Measurements from ENCODE around the gene KLF11. TPM values are rescaled to one million over a fixed set of nuclear protein-coding genes. Genes with fewer than 3 reads are reported as not detected.

The KLF11 gene
- 10 to 100 TPM; 48.6 to 81.6 (median 58.8) TPM for total RNA-seq

DNA sequence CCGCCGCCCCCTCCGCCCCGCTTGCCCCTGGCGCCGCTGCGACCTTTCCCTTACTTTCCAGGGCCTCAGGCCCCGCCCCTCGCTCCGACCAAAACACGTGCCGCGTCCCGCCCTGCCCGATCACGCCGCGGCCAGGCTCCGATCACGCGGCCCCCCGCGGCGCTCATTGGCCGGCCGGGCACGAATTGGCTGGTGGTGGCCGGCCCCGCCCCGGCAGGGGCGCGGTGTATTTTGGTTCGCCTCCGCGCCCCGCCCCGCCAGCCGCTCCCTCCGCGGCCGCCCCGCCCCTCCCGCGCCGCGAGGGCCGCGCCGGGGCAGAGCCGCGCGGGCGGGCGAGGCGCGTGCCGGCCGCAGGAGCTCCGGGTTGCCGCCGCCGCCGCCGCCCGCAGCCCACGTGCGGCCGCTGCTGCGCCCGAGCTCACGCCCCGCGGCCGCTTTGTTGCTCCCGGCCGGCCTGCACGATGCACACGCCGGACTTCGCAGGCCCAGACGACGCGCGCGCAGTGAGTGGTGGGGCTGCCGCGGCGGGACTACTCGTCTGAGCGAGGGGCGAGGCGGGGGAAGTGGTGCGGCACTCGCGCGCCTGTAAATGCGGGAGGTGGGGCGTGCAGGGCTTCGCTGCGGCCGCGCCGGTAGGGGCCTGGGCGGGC, at the start of gene KLF11:
KLF11 (plus strand) TSS at position 295 of the 650 bp plus-strand sequence; CDS start at position 462, 167 bp downstream.
- peak; percentile 94 to 96 for DNase-seq (ENCODE audit: low spot score in 2 of 2)
- no peaks in the 10 kb centered on the region for H3K27me3 ChIP-seq
- H3K9me3 ChIP-seq = no peaks in the 10 kb centered on the region
- H3K36me3 ChIP-seq = peaks cover 19% of the 10 kb centered on the region
- no CpG with 5 or more reads among the region's 104 CpGs for WGBS
- peak within 1 kb of the TSS; percentile 99 for H3K27ac ChIP-seq
- H3K4me3 ChIP-seq = peak within 1 kb of the TSS; percentile 56
- TF ChIP-seq POLR2AphosphoS5 (IDR thresholded peaks at IDR 0.05) (peak in 2 of 3 donors; percentile 24 to 45), POLR2A (IDR thresholded peaks at IDR 0.05) (peak; percentile 80 to 91), EP300 (IDR thresholded peaks at IDR 0.05) (no peak)
- TF ChIP-seq, protein P1, sequence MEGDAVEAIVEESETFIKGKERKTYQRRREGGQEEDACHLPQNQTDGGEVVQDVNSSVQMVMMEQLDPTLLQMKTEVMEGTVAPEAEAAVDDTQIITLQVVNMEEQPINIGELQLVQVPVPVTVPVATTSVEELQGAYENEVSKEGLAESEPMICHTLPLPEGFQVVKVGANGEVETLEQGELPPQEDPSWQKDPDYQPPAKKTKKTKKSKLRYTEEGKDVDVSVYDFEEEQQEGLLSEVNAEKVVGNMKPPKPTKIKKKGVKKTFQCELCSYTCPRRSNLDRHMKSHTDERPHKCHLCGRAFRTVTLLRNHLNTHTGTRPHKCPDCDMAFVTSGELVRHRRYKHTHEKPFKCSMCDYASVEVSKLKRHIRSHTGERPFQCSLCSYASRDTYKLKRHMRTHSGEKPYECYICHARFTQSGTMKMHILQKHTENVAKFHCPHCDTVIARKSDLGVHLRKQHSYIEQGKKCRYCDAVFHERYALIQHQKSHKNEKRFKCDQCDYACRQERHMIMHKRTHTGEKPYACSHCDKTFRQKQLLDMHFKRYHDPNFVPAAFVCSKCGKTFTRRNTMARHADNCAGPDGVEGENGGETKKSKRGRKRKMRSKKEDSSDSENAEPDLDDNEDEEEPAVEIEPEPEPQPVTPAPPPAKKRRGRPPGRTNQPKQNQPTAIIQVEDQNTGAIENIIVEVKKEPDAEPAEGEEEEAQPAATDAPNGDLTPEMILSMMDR (IDR thresholded peaks at IDR 0.05) = no peak
- H3K4me1 ChIP-seq = peaks cover 77% of the 10 kb centered on the region

DNA sequence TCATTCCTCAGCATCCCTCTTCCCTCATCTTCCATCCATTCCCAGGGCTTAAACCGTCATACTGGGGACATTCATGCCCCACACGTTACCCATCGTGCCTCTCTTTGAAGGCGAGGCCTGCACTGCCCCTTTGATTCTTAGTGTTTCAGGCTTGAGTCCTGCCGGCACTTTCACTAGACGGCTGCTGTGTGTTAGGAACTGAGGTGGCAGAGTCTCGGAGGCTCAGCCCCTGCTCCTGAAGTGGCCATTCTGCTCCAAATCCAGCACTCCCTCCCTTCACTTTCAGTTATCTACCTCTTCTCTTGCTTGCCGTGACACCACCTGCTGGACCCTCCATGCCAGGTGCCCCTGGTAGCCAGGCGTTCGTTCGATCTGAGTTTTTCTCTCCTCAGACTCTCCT, 48.9 kb upstream of the KLF11 start:
- WGBS = 94% methylated on average over 11 of the region's 11 CpGs
- no peak for TF ChIP-seq POLR2AphosphoS5 (IDR thresholded peaks at IDR 0.05)
- TF ChIP-seq POLR2A (IDR thresholded peaks at IDR 0.05) = no peak
- TF ChIP-seq, protein P1 (IDR thresholded peaks at IDR 0.05) = no peak
- no peak for TF ChIP-seq EP300 (IDR thresholded peaks at IDR 0.05)
- DNase-seq (ENCODE audit: low spot score in 2 of 2) = peak in 1 of 2 donors; percentile 47

DNA sequence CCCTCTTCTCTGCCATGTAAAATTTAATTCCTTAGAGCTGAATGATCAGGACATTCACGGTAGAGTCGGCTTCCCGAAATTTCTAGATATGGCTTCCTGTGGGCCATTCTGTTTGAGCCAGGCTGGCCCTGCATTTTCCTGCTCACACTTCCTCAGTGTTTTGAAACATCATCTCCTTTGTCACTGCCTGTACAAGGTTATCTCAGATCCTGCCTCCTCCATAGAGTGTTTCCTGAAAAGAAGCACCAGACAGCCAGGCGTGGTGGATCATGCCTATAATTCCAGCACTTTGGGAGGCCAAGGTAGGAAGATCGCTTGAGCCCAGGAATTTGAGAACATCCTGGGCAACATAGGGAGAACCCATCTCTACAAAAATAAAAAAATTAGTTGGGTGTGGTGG, 48.3 kb upstream of the KLF11 start:
- TF ChIP-seq POLR2AphosphoS5 (IDR thresholded peaks at IDR 0.05) (no peak), POLR2A (IDR thresholded peaks at IDR 0.05) (no peak), EP300 (IDR thresholded peaks at IDR 0.05) (no peak)
- TF ChIP-seq, protein P1 (IDR thresholded peaks at IDR 0.05) = no peak
- H3K4me1 ChIP-seq = peaks cover 37% of the 10 kb centered on the region
- no peak overlapping the region for H3K27ac ChIP-seq
- H3K4me3 ChIP-seq = no peak overlapping the region
- no peaks in the 10 kb centered on the region for H3K27me3 ChIP-seq
- peak in 1 of 2 donors; percentile 34 for DNase-seq (ENCODE audit: low spot score in 2 of 2)
- no peaks in the 10 kb centered on the region for H3K9me3 ChIP-seq
- 88% methylated on average over 5 of the region's 5 CpGs for WGBS
- peaks cover 28% of the 10 kb centered on the region for H3K36me3 ChIP-seq

More for the DNA sequence above, 48.9 kb upstream of the KLF11 start:
- Histone ChIP-seq H3K4me1 (peaks cover 37% of the 10 kb centered on the region), H3K9me3 (no peaks in the 10 kb centered on the region), H3K4me3 (no peak overlapping the region), H3K36me3 (peaks cover 28% of the 10 kb centered on the region), H3K27me3 (no peaks in the 10 kb centered on the region), H3K27ac (no peak overlapping the region)

DNA sequence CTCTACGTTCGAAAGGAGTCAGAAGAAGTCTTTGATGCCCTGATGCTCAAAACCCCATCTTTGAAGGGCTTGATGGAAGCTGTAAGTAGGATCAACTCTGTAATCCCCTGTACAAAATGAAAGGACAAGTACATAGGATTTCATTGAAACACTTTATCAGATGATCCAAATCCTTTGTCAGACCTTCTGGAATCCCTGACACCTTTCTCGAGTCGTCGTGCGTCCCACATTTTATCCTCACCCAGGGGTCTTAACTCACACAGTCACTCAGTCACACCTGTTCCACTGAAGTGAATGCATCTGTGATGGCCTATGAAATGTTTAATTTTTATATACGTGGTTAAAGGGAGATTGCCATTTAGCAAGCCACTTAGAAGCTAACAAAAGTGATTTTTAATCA, 47.0 kb upstream of the KLF11 start:
- H3K27me3 ChIP-seq = no peaks in the 10 kb centered on the region
- peaks cover 28% of the 10 kb centered on the region for H3K36me3 ChIP-seq
- no peak overlapping the region for H3K4me3 ChIP-seq
- peaks cover 26% of the 10 kb centered on the region for H3K4me1 ChIP-seq
- TF ChIP-seq EP300 (IDR thresholded peaks at IDR 0.05) = no peak
- H3K27ac ChIP-seq = no peak overlapping the region
- no peak for DNase-seq (ENCODE audit: low spot score in 2 of 2)
- H3K9me3 ChIP-seq = no peaks in the 10 kb centered on the region
- WGBS = 95% methylated on average over 7 of the region's 7 CpGs

DNA sequence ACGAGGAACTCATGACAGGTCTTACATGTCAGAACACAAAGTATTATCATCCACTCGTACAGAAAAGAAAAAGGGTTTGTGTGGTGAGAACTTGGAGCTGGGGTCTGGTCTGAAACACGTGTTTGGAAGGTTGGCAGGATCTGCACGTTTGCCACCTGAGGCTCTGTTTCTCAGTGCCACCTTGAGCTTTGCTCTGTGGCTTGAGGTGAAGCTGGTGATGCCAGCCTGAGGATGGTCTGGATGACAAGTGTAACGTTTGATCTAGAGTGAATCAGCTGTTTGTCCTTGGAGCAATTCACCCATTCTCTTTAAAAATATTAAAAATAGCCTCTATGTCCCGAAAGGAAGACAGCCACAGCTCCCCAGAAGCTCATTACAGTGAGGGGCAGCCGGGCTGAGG, 45.4 kb upstream of the KLF11 start:
- 68% methylated on average over 6 of the region's 7 CpGs for WGBS
- TF ChIP-seq, protein P1 (IDR thresholded peaks at IDR 0.05) = no peak
- no peak for TF ChIP-seq POLR2AphosphoS5 (IDR thresholded peaks at IDR 0.05)
- no peak for TF ChIP-seq EP300 (IDR thresholded peaks at IDR 0.05)
- TF ChIP-seq POLR2A (IDR thresholded peaks at IDR 0.05) = no peak
- Histone ChIP-seq H3K36me3 (peaks cover 25% of the 10 kb centered on the region), H3K4me3 (no peak overlapping the region), H3K9me3 (no peaks in the 10 kb centered on the region), H3K4me1 (peaks cover 13% of the 10 kb centered on the region), H3K27me3 (no peaks in the 10 kb centered on the region), H3K27ac (no peak overlapping the region)
- DNase-seq (ENCODE audit: low spot score in 2 of 2) = peak in 1 of 2 donors; percentile 27

Measured in suprapubic skin (tissue), 4 donors.